Lung (tissue), 12 donors: Measurements from ENCODE around the gene HDAC1. TPM values are rescaled to one million over a fixed set of nuclear protein-coding genes. Genes with fewer than 3 reads are reported as not detected.
"Not testable (repeated sequence)": the region's sequence is repeated elsewhere in the genome, so short reads cannot be mapped to it uniquely, and the experiment has no call there.

Source experiments
- ATAC-seq: fragments of 200-7000 bp; cut with Tn5 transposase; one replicate; pipeline ENCODE4 v1.9.1; 2020; ENCODE audit warnings: moderate number of reproducible peaks; ENCODE audit not compliant: insufficient read depth, low FRiP score
- DNase-seq, 3 donors: peaks; one replicate each; pipeline ENCODE4 v3.0.0-alpha.2; 2013 to 2017
- H3K27ac ChIP-seq, 2 donors: one replicate each; pipeline ENCODE4 v1.5.1; 2013; ENCODE audit warnings: mild to moderate bottlenecking in 2 of 2, moderate library complexity in 2 of 2, control low read depth in 1 of 2, inconsistent platforms in 1 of 2, low read depth in 1 of 2, low read length in 1 of 2
- H3K27me3 ChIP-seq, 3 donors: one replicate each; pipeline ENCODE4 v1.5.1; 2013; ENCODE audit warnings: low read length in 2 of 3; ENCODE audit not compliant: control insufficient read depth in 3 of 3, insufficient read depth in 3 of 3
- H3K36me3 ChIP-seq, 4 donors: one replicate each; pipeline ENCODE4 v1.5.1; 2013; ENCODE audit warnings: low read length in 4 of 4, mild to moderate bottlenecking in 1 of 4, moderate library complexity in 1 of 4; ENCODE audit not compliant: control insufficient read depth in 4 of 4, insufficient read depth in 4 of 4
- H3K4me1 ChIP-seq, 5 donors: one replicate each; pipeline ENCODE4 v1.5.1; 2013; ENCODE audit warnings: low read length in 5 of 5, mild to moderate bottlenecking in 2 of 5, moderate library complexity in 1 of 5; ENCODE audit not compliant: control insufficient read depth in 5 of 5, insufficient read depth in 5 of 5
- H3K4me3 ChIP-seq: one replicate; pipeline ENCODE4 v1.5.1; 2013; ENCODE audit warnings: mild to moderate bottlenecking, control low read depth, moderate library complexity
- H3K9ac ChIP-seq, 2 donors: one replicate each; pipeline ENCODE4 v1.5.1; 2013; ENCODE audit warnings: low read length in 2 of 2, control low read depth in 1 of 2; ENCODE audit not compliant: insufficient read depth in 1 of 2
- H3K9me3 ChIP-seq, 4 donors: one replicate each; pipeline ENCODE4 v1.5.1; 2013; ENCODE audit warnings: low read length in 3 of 4, mild to moderate bottlenecking in 1 of 4, moderate library complexity in 1 of 4; ENCODE audit not compliant: control insufficient read depth in 4 of 4, insufficient read depth in 3 of 4
- WGBS, 2 donors: extraction: QIAGEN DNeasy Blood & Tissue Kit; methylation state at CpG; one replicate each; pipeline ENCODE4 v1.1.7; 2013; 5-methylcytosine and 5-hydroxymethylcytosine counted together
- polyA plus RNA-seq, 2 donors: library from polyadenylated mRNA; stranded (reverse); fragments of 200-250 nt; gene quantifications; one replicate each; pipeline ENCODE4 v1.2.1, GENCODE V29; 2013
- total RNA-seq, 2 donors: library from RNA; depleted of rRNA in 1 of 2; stranded (reverse); fragments of >200 nt in 1 of 2; gene quantifications; one replicate each; pipeline ENCODE4 v1.2.1, GENCODE V29; 2014 to 2021
- TF ChIP-seq, protein P1 (sequence below): IDR thresholded peaks from 2 replicates; pipeline ENCODE4 v1.5.1; 2012; ENCODE audit warnings: mild to moderate bottlenecking; ENCODE audit errors: control extremely low read depth, extremely low read depth
- donor health status: control.
- donor health status: control.
- donor health status: Bipolar disorder and iron deficiency.
- donor health status: healthy.
- donor health status: DM: yes; HTN: yes; CAD: no.

HDAC1 gene
- total and polyA plus RNA-seq, 4 donors: 47.3 to 90.4 (median 72.5) TPM

DNA sequence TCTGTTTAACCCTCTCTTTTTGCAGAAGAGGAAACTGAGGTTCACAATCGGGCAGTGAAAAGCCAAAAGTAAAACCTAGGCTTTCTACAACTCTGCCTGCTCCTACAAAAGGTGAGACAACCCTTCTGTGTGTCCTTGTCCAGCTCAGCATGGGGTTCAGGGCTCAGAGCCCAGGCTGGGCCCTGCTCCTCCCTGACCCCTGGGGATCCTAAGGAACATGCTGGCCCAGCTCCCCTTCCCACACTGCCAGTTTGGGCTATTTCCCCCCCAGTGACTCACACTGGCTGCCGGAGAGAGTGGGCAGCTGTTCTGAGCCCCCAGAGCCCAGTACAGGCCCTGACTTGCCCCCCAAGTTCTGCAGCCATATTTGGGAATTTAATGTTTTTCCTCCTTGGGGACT, 61.5 kb downstream of the HDAC1 start:
- TF ChIP-seq, protein P1, sequence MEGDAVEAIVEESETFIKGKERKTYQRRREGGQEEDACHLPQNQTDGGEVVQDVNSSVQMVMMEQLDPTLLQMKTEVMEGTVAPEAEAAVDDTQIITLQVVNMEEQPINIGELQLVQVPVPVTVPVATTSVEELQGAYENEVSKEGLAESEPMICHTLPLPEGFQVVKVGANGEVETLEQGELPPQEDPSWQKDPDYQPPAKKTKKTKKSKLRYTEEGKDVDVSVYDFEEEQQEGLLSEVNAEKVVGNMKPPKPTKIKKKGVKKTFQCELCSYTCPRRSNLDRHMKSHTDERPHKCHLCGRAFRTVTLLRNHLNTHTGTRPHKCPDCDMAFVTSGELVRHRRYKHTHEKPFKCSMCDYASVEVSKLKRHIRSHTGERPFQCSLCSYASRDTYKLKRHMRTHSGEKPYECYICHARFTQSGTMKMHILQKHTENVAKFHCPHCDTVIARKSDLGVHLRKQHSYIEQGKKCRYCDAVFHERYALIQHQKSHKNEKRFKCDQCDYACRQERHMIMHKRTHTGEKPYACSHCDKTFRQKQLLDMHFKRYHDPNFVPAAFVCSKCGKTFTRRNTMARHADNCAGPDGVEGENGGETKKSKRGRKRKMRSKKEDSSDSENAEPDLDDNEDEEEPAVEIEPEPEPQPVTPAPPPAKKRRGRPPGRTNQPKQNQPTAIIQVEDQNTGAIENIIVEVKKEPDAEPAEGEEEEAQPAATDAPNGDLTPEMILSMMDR: no peak
- H3K36me3 ChIP-seq: peaks cover 0 to 1% (median under 1%) of the 10 kb centered on the region in 4 donors
- WGBS, 2 donors: 37 to 58% methylated on average over 2 of the region's 2 CpGs
- peaks cover 13 to 36% (median 20%) of the 10 kb centered on the region in 5 donors for H3K4me1 ChIP-seq
- H3K9me3 ChIP-seq: no peaks in the 10 kb centered on the region
- peak overlapping the region in 1 of 2 donors; percentile 6 for H3K9ac ChIP-seq
- peak overlapping the region; percentile 43 to 61 for H3K27ac ChIP-seq
- ATAC-seq (no peak), DNase-seq (no peak)
- no peak overlapping the region for H3K4me3 ChIP-seq
- no peaks in the 10 kb centered on the region for H3K27me3 ChIP-seq

DNA sequence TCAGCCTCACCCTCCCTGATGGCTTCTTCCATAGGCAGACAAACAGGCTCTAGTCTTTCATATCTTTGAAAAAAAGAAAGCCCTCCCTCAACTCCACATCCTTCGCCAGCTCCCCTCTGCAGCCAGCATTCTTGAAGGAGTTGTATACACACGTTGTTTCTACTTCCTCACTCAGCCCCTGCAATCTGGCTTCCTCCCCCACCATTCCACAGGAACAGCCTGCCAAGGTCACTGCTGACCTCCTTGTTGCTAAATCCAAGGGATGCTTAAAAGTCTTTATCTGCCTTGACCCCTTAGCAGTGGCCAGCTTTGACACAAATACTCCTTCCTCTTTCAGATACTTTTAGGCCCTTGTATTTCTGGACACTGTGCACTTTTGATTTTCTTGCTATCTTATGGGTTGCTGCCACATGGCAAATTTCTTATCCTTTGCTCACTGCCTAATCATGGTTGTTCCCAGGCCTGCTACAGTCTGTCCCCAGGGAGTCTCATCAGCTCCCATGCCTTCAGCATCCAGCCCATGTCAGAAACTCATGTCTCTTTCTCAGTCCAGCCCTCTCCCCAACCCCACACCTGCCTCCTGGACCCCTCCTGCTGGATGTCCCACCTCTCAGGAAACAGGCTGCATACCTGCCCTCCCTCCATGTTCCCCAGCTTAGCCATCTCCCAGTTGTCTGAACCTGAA, 62.1 kb downstream of the HDAC1 start:
- H3K9ac ChIP-seq: no peak overlapping the region
- 32 to 36% methylated on average over 2 of the region's 2 CpGs for WGBS, 2 donors
- no peak for ATAC-seq
- TF ChIP-seq, protein P1: no peak
- peak overlapping the region; percentile 43 to 61 for H3K27ac ChIP-seq
- H3K4me3 ChIP-seq: no peak overlapping the region
- peak; percentile 80 to 94 (median 86) for DNase-seq
- peaks cover 0 to 4% (median under 1%) of the 10 kb centered on the region in 4 donors for H3K36me3 ChIP-seq
- H3K27me3 ChIP-seq: no peaks in the 10 kb centered on the region
- peaks cover 13 to 36% (median 20%) of the 10 kb centered on the region in 5 donors for H3K4me1 ChIP-seq
- no peaks in the 10 kb centered on the region for H3K9me3 ChIP-seq

DNA sequence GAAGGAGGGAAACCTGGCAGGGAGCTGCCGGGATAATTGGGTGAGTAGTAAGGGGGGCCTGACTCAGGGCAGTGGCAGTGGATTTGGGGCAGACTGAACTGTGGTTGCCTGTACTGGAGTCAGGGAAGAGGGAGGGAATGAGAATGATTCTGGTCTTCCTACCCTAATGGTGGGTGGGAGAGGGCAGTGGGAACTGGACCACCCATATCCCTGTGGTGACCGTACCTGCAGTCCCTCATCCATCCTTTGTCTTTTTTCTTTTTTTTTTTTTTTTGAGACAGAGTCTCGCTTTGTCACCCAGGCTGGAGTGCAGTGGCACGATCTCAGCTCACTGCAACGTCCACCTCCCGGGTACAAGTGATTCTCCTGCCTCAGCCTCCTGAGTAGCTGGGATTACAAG, 63.9 kb downstream of the HDAC1 start:
- WGBS, 2 donors: 85 to 92% methylated on average over 5 to 6 of the region's 6 CpGs
- H3K9ac ChIP-seq, H3K4me3 ChIP-seq, H3K9me3 ChIP-seq, ATAC-seq, H3K36me3 ChIP-seq, H3K27me3 ChIP-seq, DNase-seq, H3K27ac ChIP-seq: not testable (repeated sequence)
- peaks cover 13 to 30% (median 16%) of the 10 kb centered on the region in 5 donors for H3K4me1 ChIP-seq

DNA sequence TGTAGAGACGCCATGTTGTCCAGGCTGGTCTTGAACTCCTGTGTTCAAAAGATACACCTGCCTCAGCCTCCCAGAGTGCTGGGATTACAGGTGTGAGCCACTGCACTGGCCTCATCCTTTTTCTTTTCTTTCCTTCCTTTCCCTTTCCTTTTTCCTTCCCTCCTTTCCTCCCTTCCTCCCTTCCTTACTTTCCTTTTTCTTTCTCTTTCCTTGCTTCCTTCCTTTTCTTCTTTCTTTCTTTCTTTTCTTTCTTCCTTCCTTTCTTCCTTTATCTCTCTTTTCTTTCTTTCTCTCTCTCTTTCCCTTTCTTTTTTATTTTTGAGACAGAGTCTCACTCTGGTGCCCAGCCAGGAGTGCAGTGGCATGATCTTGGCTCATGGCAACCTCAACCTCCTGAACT, 64.6 kb downstream of the HDAC1 start:
- no peaks in the 10 kb centered on the region for H3K27me3 ChIP-seq
- no peak overlapping the region for H3K9ac ChIP-seq
- 98 to 100% methylated on average over 1 of the region's 1 CpG for WGBS, 2 donors
- no peak for ATAC-seq
- peaks cover 13 to 30% (median 19%) of the 10 kb centered on the region in 5 donors for H3K4me1 ChIP-seq
- DNase-seq: no peak
- H3K4me3 ChIP-seq: no peak overlapping the region
- H3K36me3 ChIP-seq: peaks cover 0 to 4% (median under 1%) of the 10 kb centered on the region in 4 donors
- no peaks in the 10 kb centered on the region for H3K9me3 ChIP-seq
- TF ChIP-seq, protein P1: no peak
- no peak overlapping the region for H3K27ac ChIP-seq
